Duodenal mucosa (tissue), 2 donors: ENCODE measurements around the gene DPCD.

Experiments
- H3K27ac ChIP-seq: one replicate; pipeline ENCODE4 v1.7.0; 2013; ENCODE audit warnings: low read depth, low read length
- H3K27me3 ChIP-seq, 2 donors: one replicate each; pipeline ENCODE4 v1.7.0; 2013; ENCODE audit warnings: low read length in 2 of 2, control low read depth in 1 of 2; ENCODE audit not compliant: insufficient read depth in 2 of 2, control insufficient read depth in 1 of 2
- H3K36me3 ChIP-seq, 2 donors: one replicate each; pipeline ENCODE4 v1.7.0; 2013; ENCODE audit warnings: low read length in 2 of 2, control low read depth in 1 of 2; ENCODE audit not compliant: insufficient read depth in 2 of 2, control insufficient read depth in 1 of 2
- H3K4me1 ChIP-seq, 2 donors: one replicate each; pipeline ENCODE4 v1.7.0; 2013; ENCODE audit warnings: low read length in 2 of 2, control low read depth in 1 of 2; ENCODE audit not compliant: insufficient read depth in 2 of 2, control insufficient read depth in 1 of 2
- H3K4me3 ChIP-seq, 2 donors: one replicate each; pipeline ENCODE4 v1.7.0; 2013; ENCODE audit warnings: low read length in 2 of 2, low read depth in 1 of 2
- H3K9ac ChIP-seq, 2 donors: one replicate each; pipeline ENCODE4 v1.7.0; 2013; ENCODE audit warnings: low read length in 2 of 2, low read depth in 1 of 2
- H3K9me3 ChIP-seq, 2 donors: one replicate each; pipeline ENCODE4 v1.7.0; 2013; ENCODE audit warnings: low read length in 2 of 2, control low read depth in 1 of 2; ENCODE audit not compliant: control insufficient read depth in 1 of 2

DPCD gene

GRCh38 chr10:101611096-101611905, 23.2 kb downstream of the DPCD start:
- no peaks in the 10 kb centered on the region for H3K27me3 ChIP-seq
- no peaks in the 10 kb centered on the region for H3K9me3 ChIP-seq
- no peaks in the 10 kb centered on the region for H3K4me1 ChIP-seq
- H3K4me3 ChIP-seq = no peak overlapping the region
- peaks cover 26 to 62% of the 10 kb centered on the region in 2 donors for H3K36me3 ChIP-seq
- H3K27ac ChIP-seq = no peak overlapping the region
- no peak overlapping the region for H3K9ac ChIP-seq

- Histone ChIP-seq H3K9me3 (no peaks in the 10 kb centered on the region), H3K36me3 (peaks cover 31 to 64% of the 10 kb centered on the region in 2 donors), H3K4me1 (no peaks in the 10 kb centered on the region), H3K27ac (no peak overlapping the region), H3K9ac (no peak overlapping the region), H3K4me3 (no peak overlapping the region), H3K27me3 (no peaks in the 10 kb centered on the region)
Measured at GRCh38 chr10:101612086-101612485, 24.0 kb downstream of the DPCD start.

GRCh38 chr10:101612872-101613271, 24.8 kb downstream of the DPCD start:
- Histone ChIP-seq H3K27me3 (no peaks in the 10 kb centered on the region), H3K9ac (no peak overlapping the region), H3K4me3 (no peak overlapping the region), H3K4me1 (no peaks in the 10 kb centered on the region), H3K9me3 (no peaks in the 10 kb centered on the region), H3K36me3 (peaks cover 31 to 58% of the 10 kb centered on the region in 2 donors), H3K27ac (no peak overlapping the region)

- Histone ChIP-seq H3K4me3 (no peak overlapping the region), H3K4me1 (no peaks in the 10 kb centered on the region), H3K27me3 (no peaks in the 10 kb centered on the region), H3K27ac (no peak overlapping the region), H3K9ac (no peak overlapping the region), H3K9me3 (no peaks in the 10 kb centered on the region), H3K36me3 (peaks cover 31 to 55% of the 10 kb centered on the region in 2 donors)
Measured at GRCh38 chr10:101613646-101614045, 25.5 kb downstream of the DPCD start.

- H3K9me3 ChIP-seq = no peaks in the 10 kb centered on the region
- no peak overlapping the region for H3K9ac ChIP-seq
- H3K36me3 ChIP-seq = peaks cover 22 to 53% of the 10 kb centered on the region in 2 donors
- no peaks in the 10 kb centered on the region for H3K27me3 ChIP-seq
- H3K4me3 ChIP-seq = no peak overlapping the region
- no peak overlapping the region for H3K27ac ChIP-seq
- H3K4me1 ChIP-seq = no peaks in the 10 kb centered on the region
Measured at GRCh38 chr10:101614663-101615524, 26.8 kb downstream of the DPCD start.

GRCh38 chr10:101615525-101616116, 27.5 kb downstream of the DPCD start:
- Histone ChIP-seq H3K9ac (no peak overlapping the region), H3K4me1 (no peaks in the 10 kb centered on the region), H3K4me3 (no peak overlapping the region), H3K36me3 (peaks cover 22 to 55% of the 10 kb centered on the region in 2 donors), H3K9me3 (no peaks in the 10 kb centered on the region), H3K27ac (no peak overlapping the region), H3K27me3 (no peaks in the 10 kb centered on the region)

- no peak overlapping the region for H3K27ac ChIP-seq
Measured at GRCh38 chr10:101616415-101617101, 28.4 kb downstream of the DPCD start.

GRCh38 chr10:101617102-101617823, 29.1 kb downstream of the DPCD start:
- H3K9me3 ChIP-seq = no peaks in the 10 kb centered on the region
- no peak overlapping the region for H3K4me3 ChIP-seq
- H3K4me1 ChIP-seq = no peaks in the 10 kb centered on the region
- no peak overlapping the region for H3K27ac ChIP-seq
- H3K36me3 ChIP-seq = peaks cover 9 to 49% of the 10 kb centered on the region in 2 donors
- H3K27me3 ChIP-seq = no peaks in the 10 kb centered on the region
- no peak overlapping the region for H3K9ac ChIP-seq

More at GRCh38 chr10:101616415-101617101, 28.4 kb downstream of the DPCD start:
- Histone ChIP-seq H3K9me3 (no peaks in the 10 kb centered on the region), H3K27me3 (no peaks in the 10 kb centered on the region), H3K36me3 (peaks cover 12 to 55% of the 10 kb centered on the region in 2 donors), H3K4me1 (no peaks in the 10 kb centered on the region), H3K9ac (no peak overlapping the region), H3K4me3 (no peak overlapping the region)

GRCh38 chr10:101617824-101618568, 29.9 kb downstream of the DPCD start:
- no peaks in the 10 kb centered on the region for H3K27me3 ChIP-seq
- H3K36me3 ChIP-seq = peaks cover 9 to 49% of the 10 kb centered on the region in 2 donors
- no peak overlapping the region for H3K9ac ChIP-seq
- no peak overlapping the region for H3K27ac ChIP-seq
- H3K4me1 ChIP-seq = no peaks in the 10 kb centered on the region
- no peaks in the 10 kb centered on the region for H3K9me3 ChIP-seq
- H3K4me3 ChIP-seq = no peak overlapping the region
